LNCaP clone FGC (cell line): ENCODE data around the gene ZFP28.

Experiments used
- DNase-seq: peaks from one replicate; pipeline ENCODE4 v3.0.0-alpha.2; 2011; ENCODE audit warnings: low read depth
- H3K4me3 ChIP-seq: 2 replicates; pipeline ENCODE4 v1.5.1; 2011; ENCODE audit warnings: mild to moderate bottlenecking, low read depth, low read length, control low read depth
- CTCF ChIP-seq: IDR thresholded peaks from 2 replicates; pipeline ENCODE4 v1.5.1; 2012; ENCODE audit warnings: mild to moderate bottlenecking; ENCODE audit not compliant: control insufficient read depth, insufficient read depth; ENCODE audit errors: extremely low read depth

The ZFP28 gene

GRCh38 chr19:56538761-56539263, at the start of gene ZFP28:
ZFP28 (plus strand) TSS chr19:56538948; CDS start chr19:56539019, 71 bp downstream.
- peak within 1 kb of the TSS; percentile 69 for H3K4me3 ChIP-seq
- no peak for TF ChIP-seq CTCF
- no peak for DNase-seq

- TF ChIP-seq CTCF, result no peak
- no peak for DNase-seq
Observed at GRCh38 chr19:56491399-56491798, 47.3 kb upstream of the ZFP28 start.

GRCh38 chr19:56504581-56504980, 34.2 kb upstream of the ZFP28 start:
- H3K4me3 ChIP-seq, result no peak overlapping the region
- no peak for TF ChIP-seq CTCF
- DNase-seq, result no peak

More at GRCh38 chr19:56491399-56491798, 47.3 kb upstream of the ZFP28 start:
- no peak overlapping the region for H3K4me3 ChIP-seq

GRCh38 chr19:56507446-56508289, 31.1 kb upstream of the ZFP28 start, which contains the start of gene ZNF471:
ZNF471 (plus strand) TSS chr19:56507855; CDS start chr19:56511572, 3,717 bp downstream.
- H3K4me3 ChIP-seq, result peak within 1 kb of the TSS; percentile 91
- TF ChIP-seq CTCF, result no peak
- DNase-seq, result peak; percentile 94

- no peak for DNase-seq
- no peak for TF ChIP-seq CTCF
- peak overlapping the region; percentile 91 for H3K4me3 ChIP-seq
Observed at GRCh38 chr19:56508290-56508778, 30.4 kb upstream of the ZFP28 start.

- TF ChIP-seq CTCF, result no peak
- H3K4me3 ChIP-seq, result no peak overlapping the region
Observed at GRCh38 chr19:56525214-56525860, 13.4 kb upstream of the ZFP28 start.

More at GRCh38 chr19:56525214-56525860, 13.4 kb upstream of the ZFP28 start:
- DNase-seq, result no peak
